ENCODE results near the gene KIAA1671. TPM values are rescaled to one million over a fixed set of nuclear protein-coding genes. Genes with fewer than 3 reads are reported as not detected.

KIAA1671 gene
- polyA plus RNA-seq, 3 donors, result not detected

GRCh38 chr22:25176175-25176574 lies 223.7 kb downstream of the KIAA1671 start:
- no peak overlapping the region for H3K4me3 ChIP-seq (replicated peaks in 1 of 3; ENCODE audit: low read depth in 2 of 3, low read length in 3 of 3)
- Mint-ChIP-seq H3K4me1 (no peaks in the 10 kb centered on the region), H3K4me3 (no peak overlapping the region), H3K36me3 (no peaks in the 10 kb centered on the region), H3K27me3 (ENCODE audit: low read depth in 3 of 3) (peaks cover 0 to 5% (median 2%) of the 10 kb centered on the region in 3 donors), H3K9me3 (peaks cover 4 to 23% (median 11%) of the 10 kb centered on the region in 7 donors), H3K27ac (no peak overlapping the region)
- H3K36me3 ChIP-seq (replicated peaks in 1 of 2; ENCODE audit: control insufficient read depth in 1 of 2, insufficient read depth in 2 of 2, low read length in 2 of 2), result no peaks in the 10 kb centered on the region
- intact Hi-C loops (cut with micrococcal nuclease), result no loop called here
- WGBS (ENCODE audit: insufficient coverage), result 93% methylated on average over 4 of the region's 6 CpGs
- no peak overlapping the region for H3K27ac ChIP-seq (ENCODE audit: low read depth in 1 of 2, low read length in 2 of 2)
- no peaks in the 10 kb centered on the region for H3K79me2 ChIP-seq (ENCODE audit: insufficient read depth, low read length)
- peaks cover 7 to 15% of the 10 kb centered on the region in 2 donors for H3K9me3 ChIP-seq (replicated peaks in 1 of 2; ENCODE audit: control insufficient read depth in 1 of 2, insufficient read depth in 1 of 2, low read length in 2 of 2)
- TF ChIP-seq CTCF (IDR thresholded peaks at IDR 0.05), result no peak
- H3K4me1 ChIP-seq (ENCODE audit: control insufficient read depth in 1 of 2, insufficient read depth in 2 of 2, low read length in 2 of 2), result no peaks in the 10 kb centered on the region
- no peak overlapping the region for H3K4me2 ChIP-seq (replicated peaks; ENCODE audit: extremely low read depth, low read length, poor library complexity, severe bottlenecking)
- H3K9ac ChIP-seq (ENCODE audit: insufficient read depth, low read length, poor library complexity, severe bottlenecking), result no peak overlapping the region
- no peak overlapping the region for H2AFZ ChIP-seq (ENCODE audit: insufficient read depth, low read depth, low read length, poor library complexity, severe bottlenecking)
- H3K27me3 ChIP-seq (ENCODE audit: control insufficient read depth in 2 of 2, insufficient read depth in 2 of 2, low read length in 2 of 2), result no peaks in the 10 kb centered on the region
- no peaks in the 10 kb centered on the region for H4K20me1 ChIP-seq (ENCODE audit: insufficient read depth, low read length)
- DNase-seq, result no peak

- Histone ChIP-seq H3K4me2 (replicated peaks; ENCODE audit: extremely low read depth, low read length, poor library complexity, severe bottlenecking) (no peak overlapping the region), H4K20me1 (ENCODE audit: insufficient read depth, low read length) (no peaks in the 10 kb centered on the region), H3K79me2 (ENCODE audit: insufficient read depth, low read length) (no peaks in the 10 kb centered on the region), H3K4me3 (replicated peaks in 1 of 3; ENCODE audit: low read depth in 2 of 3, low read length in 3 of 3) (no peak overlapping the region), H3K27me3 (ENCODE audit: control insufficient read depth in 2 of 2, insufficient read depth in 2 of 2, low read length in 2 of 2) (no peaks in the 10 kb centered on the region), H3K4me1 (ENCODE audit: control insufficient read depth in 1 of 2, insufficient read depth in 2 of 2, low read length in 2 of 2) (no peaks in the 10 kb centered on the region), H3K36me3 (replicated peaks in 1 of 2; ENCODE audit: control insufficient read depth in 1 of 2, insufficient read depth in 2 of 2, low read length in 2 of 2) (no peaks in the 10 kb centered on the region), H3K9me3 (replicated peaks in 1 of 2; ENCODE audit: control insufficient read depth in 1 of 2, insufficient read depth in 1 of 2, low read length in 2 of 2) (peaks cover 7 to 15% of the 10 kb centered on the region in 2 donors), H3K9ac (ENCODE audit: insufficient read depth, low read length, poor library complexity, severe bottlenecking) (no peak overlapping the region), H3K27ac (ENCODE audit: low read depth in 1 of 2, low read length in 2 of 2) (no peak overlapping the region), H2AFZ (ENCODE audit: insufficient read depth, low read depth, low read length, poor library complexity, severe bottlenecking) (no peak overlapping the region)
- WGBS (ENCODE audit: insufficient coverage), result no CpG with 5 or more reads among the region's 3 CpGs
- Mint-ChIP-seq H3K36me3 (no peaks in the 10 kb centered on the region), H3K4me3 (no peak overlapping the region), H3K27ac (no peak overlapping the region), H3K27me3 (ENCODE audit: low read depth in 3 of 3) (peaks cover 0 to 5% (median 2%) of the 10 kb centered on the region in 3 donors), H3K9me3 (peaks cover 4 to 23% (median 11%) of the 10 kb centered on the region in 7 donors), H3K4me1 (no peaks in the 10 kb centered on the region)
- TF ChIP-seq CTCF (IDR thresholded peaks at IDR 0.05), result no peak
- intact Hi-C loops (cut with micrococcal nuclease), result no loop called here
- no peak for DNase-seq
Observed at GRCh38 chr22:25176799-25177198, 224.3 kb downstream of the KIAA1671 start.

Data from CD14-positive monocyte (primary cell).